ENCODE data around the gene RALGAPA2.

The RALGAPA2 gene

DNA sequence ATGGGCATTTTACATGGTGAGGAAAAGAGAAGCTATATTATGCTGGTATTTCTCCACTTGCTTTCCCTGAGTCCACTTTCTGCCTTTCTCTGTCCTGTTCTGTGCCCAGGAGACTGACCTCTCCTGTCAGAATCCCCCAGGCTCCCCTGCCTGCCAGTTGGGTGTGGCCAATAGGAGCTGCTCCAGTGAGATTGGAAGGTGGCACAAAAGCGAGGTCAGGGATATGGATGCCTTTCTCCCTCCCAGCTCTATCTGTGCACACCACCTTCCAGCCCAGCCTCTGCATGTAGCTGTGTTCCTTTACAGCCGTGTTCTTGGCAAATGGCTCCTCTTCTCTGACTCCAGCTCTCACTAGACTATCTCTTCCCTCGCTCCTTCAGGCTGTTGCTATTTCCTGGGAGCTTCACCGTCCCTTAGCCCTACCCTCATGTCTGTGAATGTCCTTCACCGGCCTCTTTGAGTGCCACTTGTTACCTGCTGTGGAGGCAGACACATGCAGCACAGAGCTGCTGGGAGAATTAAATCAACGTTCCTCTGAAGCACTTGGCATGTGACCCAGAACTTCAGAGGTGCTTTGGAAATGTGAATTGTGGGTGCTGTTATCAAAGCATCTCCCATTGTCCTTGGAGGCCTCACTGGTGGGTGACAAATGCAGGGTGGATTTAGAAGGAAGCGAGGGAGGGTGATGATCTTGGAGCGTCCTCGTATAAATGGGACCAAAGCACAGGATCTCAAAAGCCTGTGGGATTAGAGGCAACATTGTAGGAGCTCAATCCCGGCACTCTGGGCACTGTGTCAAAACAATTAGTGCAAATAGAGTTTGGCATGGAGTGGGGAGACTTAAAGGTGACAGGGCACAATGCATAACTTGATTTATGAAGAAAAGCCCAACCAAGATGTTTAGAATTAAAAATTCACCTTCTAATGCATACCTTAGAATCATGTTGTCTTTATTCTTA lies 28.9 kb upstream of the RALGAPA2 start:
- H3K36me3 Mint-ChIP-seq (ENCODE audit: low read depth) = no peaks in the 10 kb centered on the region
- peaks cover 34% of the 10 kb centered on the region for H3K4me1 Mint-ChIP-seq
- peaks cover 11% of the 10 kb centered on the region for H3K27me3 Mint-ChIP-seq (ENCODE audit: low read depth, poor library complexity)
- peaks cover 12% of the 10 kb centered on the region for H3K9me3 Mint-ChIP-seq
- H3K4me3 Mint-ChIP-seq = no peak overlapping the region
- no peak for DNase-seq
- TF ChIP-seq, protein P1, sequence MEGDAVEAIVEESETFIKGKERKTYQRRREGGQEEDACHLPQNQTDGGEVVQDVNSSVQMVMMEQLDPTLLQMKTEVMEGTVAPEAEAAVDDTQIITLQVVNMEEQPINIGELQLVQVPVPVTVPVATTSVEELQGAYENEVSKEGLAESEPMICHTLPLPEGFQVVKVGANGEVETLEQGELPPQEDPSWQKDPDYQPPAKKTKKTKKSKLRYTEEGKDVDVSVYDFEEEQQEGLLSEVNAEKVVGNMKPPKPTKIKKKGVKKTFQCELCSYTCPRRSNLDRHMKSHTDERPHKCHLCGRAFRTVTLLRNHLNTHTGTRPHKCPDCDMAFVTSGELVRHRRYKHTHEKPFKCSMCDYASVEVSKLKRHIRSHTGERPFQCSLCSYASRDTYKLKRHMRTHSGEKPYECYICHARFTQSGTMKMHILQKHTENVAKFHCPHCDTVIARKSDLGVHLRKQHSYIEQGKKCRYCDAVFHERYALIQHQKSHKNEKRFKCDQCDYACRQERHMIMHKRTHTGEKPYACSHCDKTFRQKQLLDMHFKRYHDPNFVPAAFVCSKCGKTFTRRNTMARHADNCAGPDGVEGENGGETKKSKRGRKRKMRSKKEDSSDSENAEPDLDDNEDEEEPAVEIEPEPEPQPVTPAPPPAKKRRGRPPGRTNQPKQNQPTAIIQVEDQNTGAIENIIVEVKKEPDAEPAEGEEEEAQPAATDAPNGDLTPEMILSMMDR (IDR thresholded peaks at IDR 0.05) = no peak
- H3K27ac Mint-ChIP-seq = peak overlapping the region; percentile 90

DNA sequence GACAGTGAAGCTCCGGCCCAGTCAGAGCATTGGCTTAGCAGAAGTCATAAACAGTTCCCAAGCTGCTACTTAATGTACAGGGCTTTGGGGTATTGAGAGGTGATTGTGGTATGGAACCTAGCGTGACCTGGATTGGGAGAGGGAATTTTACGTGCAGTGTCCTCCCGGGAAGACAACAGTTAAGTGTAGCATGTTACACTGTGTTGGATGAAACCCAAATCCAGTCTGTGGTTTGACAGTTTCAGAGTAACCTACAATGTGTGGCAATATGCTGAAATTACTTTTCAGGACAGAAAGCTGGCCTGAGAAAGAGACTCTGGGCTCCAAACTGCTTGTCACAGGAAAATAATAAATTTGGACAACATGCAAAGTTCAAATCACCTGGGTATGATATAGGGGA lies 28.1 kb upstream of the RALGAPA2 start:
- Mint-ChIP-seq H3K9me3 (peaks cover 12% of the 10 kb centered on the region), H3K36me3 (ENCODE audit: low read depth) (no peaks in the 10 kb centered on the region), H3K4me3 (no peak overlapping the region), H3K27me3 (ENCODE audit: low read depth, poor library complexity) (peaks cover 11% of the 10 kb centered on the region), H3K4me1 (peaks cover 34% of the 10 kb centered on the region), H3K27ac (no peak overlapping the region)
- TF ChIP-seq, protein P1 (IDR thresholded peaks at IDR 0.05) = no peak
- DNase-seq = no peak

DNA sequence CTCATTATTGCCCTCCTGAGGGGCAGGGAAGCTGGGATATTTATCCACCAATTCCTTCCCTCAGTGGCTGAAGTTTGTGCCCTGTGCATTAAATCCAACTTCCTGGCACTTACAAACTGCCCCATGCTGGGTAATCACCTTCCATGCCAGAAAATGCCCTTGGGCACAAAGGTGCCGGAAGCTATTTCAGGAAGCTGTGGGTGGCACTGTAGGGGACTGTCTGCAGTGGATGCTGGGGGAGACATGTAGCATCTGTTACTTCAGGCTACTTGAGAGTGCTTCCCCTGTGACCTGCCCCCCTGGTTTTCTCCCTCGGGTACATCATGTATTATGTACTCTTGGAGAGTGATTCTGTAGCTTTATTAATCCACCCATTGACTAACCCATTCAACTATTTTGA lies 24.7 kb upstream of the RALGAPA2 start:
- Mint-ChIP-seq H3K27me3 (ENCODE audit: low read depth, poor library complexity) (peaks cover 8% of the 10 kb centered on the region), H3K27ac (no peak overlapping the region), H3K4me3 (no peak overlapping the region), H3K9me3 (no peaks in the 10 kb centered on the region), H3K4me1 (peaks cover 1% of the 10 kb centered on the region), H3K36me3 (ENCODE audit: low read depth) (no peaks in the 10 kb centered on the region)
- TF ChIP-seq, protein P1 (IDR thresholded peaks at IDR 0.05) = no peak
- DNase-seq = no peak

DNA sequence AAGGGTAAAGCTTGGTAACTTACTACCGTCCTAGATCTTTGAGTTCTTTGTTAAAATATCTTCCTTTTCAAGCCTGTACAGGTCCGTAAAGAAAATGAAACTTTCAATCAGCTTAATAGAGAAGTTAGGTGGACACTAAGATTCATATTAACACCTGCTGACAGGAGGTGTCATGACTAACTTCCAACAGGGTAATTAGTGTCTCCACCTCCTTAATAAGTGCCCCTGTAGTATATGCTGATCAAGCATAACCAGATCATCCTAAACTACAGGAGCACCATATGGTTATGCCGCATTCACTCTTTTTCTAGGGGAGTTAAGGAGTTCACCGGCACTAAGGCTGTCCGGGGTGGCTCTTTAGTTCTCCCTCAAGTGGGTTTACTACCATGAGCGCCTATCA lies 23.9 kb upstream of the RALGAPA2 start:
- Mint-ChIP-seq H3K36me3 (ENCODE audit: low read depth) (no peaks in the 10 kb centered on the region), H3K9me3 (no peaks in the 10 kb centered on the region), H3K27me3 (ENCODE audit: low read depth, poor library complexity) (peaks cover 8% of the 10 kb centered on the region), H3K4me3 (no peak overlapping the region), H3K27ac (no peak overlapping the region), H3K4me1 (peaks cover 8% of the 10 kb centered on the region)
- DNase-seq = no peak
- TF ChIP-seq, protein P1 (IDR thresholded peaks at IDR 0.05) = no peak

DNA sequence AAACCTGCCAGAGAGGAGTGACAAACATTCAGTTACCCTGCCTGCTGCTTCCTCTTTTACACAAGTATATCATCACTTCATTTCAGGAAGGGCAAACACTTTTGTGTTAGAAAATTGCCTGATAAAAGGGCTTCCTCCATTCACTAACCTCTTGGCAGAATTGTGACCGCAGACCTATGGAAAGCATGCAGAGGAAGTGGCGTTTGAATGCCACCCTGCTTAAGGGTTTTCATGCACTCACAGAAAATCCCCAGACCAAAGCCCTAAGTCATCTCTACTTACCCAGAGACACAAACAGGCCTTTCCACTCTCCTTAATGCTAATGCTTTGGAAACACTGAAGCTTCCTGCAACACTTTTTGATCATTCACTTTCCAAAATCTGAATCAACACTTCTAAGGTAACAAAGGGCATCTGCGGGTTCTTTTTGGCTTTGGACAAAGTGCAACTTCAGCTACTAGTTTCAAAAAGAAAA lies 22.1 kb upstream of the RALGAPA2 start:
- no peak overlapping the region for H3K27ac Mint-ChIP-seq
- DNase-seq = no peak

More for the DNA sequence above, 22.1 kb upstream of the RALGAPA2 start:
- Mint-ChIP-seq H3K36me3 (ENCODE audit: low read depth) (no peaks in the 10 kb centered on the region), H3K9me3 (no peaks in the 10 kb centered on the region), H3K4me3 (no peak overlapping the region), H3K4me1 (peaks cover 11% of the 10 kb centered on the region), H3K27me3 (ENCODE audit: low read depth, poor library complexity) (peaks cover 9% of the 10 kb centered on the region)
- TF ChIP-seq, protein P1 (IDR thresholded peaks at IDR 0.05) = no peak

Measured in nephron progenitor cell (in vitro differentiated cells).